ENCODE results near the gene NRCAM.
"Not testable (repeated sequence)": the region's sequence is repeated elsewhere in the genome, so short reads cannot be mapped to it uniquely, and the experiment has no call there.

Gene NRCAM

GRCh38 chr7:108404509-108405420, 51.5 kb downstream of the NRCAM start:
- in situ Hi-C loops (cut with MboI; ENCODE audit: low sequenced_read_pairs): no loop called here

DNA sequence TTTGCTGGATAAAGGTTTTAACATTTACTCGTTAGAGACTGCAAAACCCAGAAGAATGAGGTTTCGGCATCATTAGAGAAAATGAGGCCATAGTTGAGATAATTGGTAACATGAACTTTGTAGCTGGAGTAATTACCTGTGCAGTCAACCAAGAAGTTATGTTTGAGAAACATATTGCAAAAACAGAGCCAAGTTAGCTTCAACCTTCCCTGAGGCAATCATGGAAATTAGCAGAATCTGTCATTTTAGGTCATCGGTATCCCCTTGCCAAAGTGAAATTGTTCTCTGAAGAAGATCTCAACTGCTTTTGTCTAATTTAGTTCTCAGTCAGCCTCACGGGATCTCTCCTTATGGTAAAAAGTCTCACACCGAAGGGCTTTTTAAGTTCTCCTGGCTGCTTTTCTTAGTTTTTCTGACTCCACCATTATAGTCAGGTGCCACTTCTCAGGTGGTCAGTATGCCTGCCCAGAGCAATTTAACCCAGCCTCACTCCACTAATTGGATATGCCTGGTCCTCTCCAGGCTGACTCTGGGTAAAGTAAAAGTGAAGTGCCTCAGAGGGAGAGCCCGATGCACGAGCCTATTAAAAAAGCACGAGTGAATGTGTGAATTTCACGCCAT, 52.5 kb downstream of the NRCAM start:
- in situ Hi-C loops (cut with MboI; ENCODE audit: low sequenced_read_pairs): no loop called here

DNA sequence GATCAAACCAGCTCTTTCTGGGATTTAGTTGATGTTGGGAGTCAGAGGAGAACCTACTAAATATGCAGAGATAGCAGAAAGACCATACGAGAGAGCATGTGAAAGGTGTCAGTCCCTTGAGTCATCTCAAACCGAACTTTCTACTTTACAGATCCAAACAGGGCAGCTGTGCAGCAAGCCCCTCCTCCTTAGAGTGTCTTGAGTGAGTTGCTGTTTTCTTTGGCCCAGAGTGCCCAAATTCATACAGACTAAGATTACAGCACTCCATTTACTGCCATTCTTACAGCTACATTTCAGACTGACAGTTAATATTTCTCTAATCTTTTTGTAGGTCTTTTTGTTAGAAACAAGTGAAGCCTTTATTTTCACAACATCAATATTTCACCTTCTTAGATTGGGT, 53.4 kb downstream of the NRCAM start:
- in situ Hi-C loops (cut with MboI; ENCODE audit: low sequenced_read_pairs): no loop called here

- in situ Hi-C loops (cut with MboI; ENCODE audit: low sequenced_read_pairs): no loop called here
Observed at GRCh38 chr7:108396080-108396479, 60.2 kb downstream of the NRCAM start.

- in situ Hi-C loops (cut with MboI; ENCODE audit: low sequenced_read_pairs): no loop called here
Observed at GRCh38 chr7:108395426-108395825, 60.8 kb downstream of the NRCAM start.

DNA sequence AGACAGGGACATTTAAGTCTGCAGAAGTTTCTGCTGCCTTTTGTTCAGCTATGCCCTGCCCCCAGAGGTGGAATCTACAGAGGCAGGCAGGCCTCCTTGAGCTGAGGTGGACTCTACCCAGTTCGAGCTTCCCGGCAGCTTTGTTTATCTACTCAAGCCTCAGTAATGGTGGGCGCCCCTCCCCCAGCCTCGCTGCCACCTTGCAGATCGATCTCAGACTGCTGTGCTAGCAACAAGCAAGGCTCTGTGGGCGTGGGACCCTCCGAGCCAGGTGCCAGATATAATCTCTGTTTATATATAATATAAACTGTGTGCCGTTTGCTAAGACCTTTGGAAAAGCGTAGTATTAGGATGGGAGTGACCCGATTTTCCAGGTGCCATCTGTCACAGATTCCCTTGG, 63.1 kb downstream of the NRCAM start:
- in situ Hi-C loops (cut with MboI; ENCODE audit: low sequenced_read_pairs): not testable (repeated sequence)

GRCh38 chr7:108387686-108388085, 68.5 kb downstream of the NRCAM start:
- in situ Hi-C loops (cut with MboI; ENCODE audit: low sequenced_read_pairs): not testable (repeated sequence)

- in situ Hi-C loops (cut with MboI; ENCODE audit: low sequenced_read_pairs): no loop called here
Observed at GRCh38 chr7:108385834-108386422, 70.3 kb downstream of the NRCAM start.

GRCh38 chr7:108384716-108385483, 71.3 kb downstream of the NRCAM start:
- in situ Hi-C loops (cut with MboI; ENCODE audit: low sequenced_read_pairs): no loop called here

- in situ Hi-C loops (cut with MboI; ENCODE audit: low sequenced_read_pairs): no loop called here
Observed at GRCh38 chr7:108382932-108383331, 73.3 kb downstream of the NRCAM start.

DNA sequence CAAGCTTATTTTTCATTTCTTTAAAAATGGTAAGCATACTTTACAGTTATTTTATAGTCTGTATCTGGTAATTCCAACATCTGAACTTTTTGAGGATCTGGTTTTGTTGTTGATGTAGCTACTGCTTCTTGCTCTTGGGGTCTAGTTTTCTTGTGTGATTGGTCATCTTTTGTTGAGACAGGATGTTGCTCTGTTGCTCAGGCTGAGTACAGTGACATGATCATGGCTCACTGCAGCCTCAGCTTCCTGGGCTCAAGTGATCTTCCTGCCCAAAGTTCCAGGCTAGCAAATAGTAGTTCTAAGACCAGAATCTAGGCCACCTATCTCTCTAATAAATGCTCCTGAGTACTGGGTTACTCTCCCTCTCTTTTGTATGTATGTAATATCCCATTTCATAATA, 75.7 kb downstream of the NRCAM start:
- in situ Hi-C loops (cut with MboI; ENCODE audit: low sequenced_read_pairs): no loop called here

- in situ Hi-C loops (cut with MboI; ENCODE audit: low sequenced_read_pairs): no loop called here
Observed at GRCh38 chr7:108376206-108376605, 80.0 kb downstream of the NRCAM start.

DNA sequence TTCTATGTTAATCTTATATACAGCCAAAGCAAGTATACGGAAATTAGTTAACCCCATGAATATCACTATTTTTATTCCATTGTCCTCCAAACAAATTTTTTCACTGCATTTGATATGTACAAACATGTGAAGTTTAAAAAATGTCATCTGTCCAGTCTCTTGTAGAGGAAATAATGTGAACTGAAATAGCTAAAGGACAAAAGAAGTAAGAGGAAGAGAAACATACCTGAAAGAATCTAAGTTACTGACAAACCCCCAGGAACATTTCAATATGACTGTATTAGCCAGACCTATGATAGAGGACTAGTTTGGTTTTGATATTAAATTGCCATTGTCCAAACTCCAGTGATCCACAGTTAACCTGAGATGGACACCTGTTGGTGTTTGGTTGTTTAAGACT, 80.6 kb downstream of the NRCAM start:
- in situ Hi-C loops (cut with MboI; ENCODE audit: low sequenced_read_pairs): no loop called here

GRCh38 chr7:108374899-108375298, 81.3 kb downstream of the NRCAM start:
- in situ Hi-C loops (cut with MboI; ENCODE audit: low sequenced_read_pairs): no loop called here

DNA sequence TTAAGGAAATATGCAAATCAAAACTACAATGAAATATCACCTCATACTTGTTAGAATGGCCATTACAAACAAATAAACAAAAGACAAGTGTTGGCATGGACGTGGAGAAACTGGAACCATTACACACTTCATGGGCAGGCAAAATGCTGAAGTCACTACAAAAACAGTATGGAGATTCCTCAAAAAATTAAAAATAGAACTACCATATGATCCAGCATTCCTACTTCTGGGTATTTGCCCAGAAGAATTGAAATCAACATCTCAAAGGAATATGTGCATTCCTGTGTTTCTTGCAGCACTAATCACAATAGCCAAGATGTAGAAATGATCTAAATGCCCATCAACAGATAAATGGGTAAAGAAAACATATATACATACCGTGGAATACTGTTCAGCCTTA, 83.6 kb downstream of the NRCAM start:
- in situ Hi-C loops (cut with MboI; ENCODE audit: low sequenced_read_pairs): no loop called here

GRCh38 chr7:108370616-108371015, 85.6 kb downstream of the NRCAM start:
- in situ Hi-C loops (cut with MboI; ENCODE audit: low sequenced_read_pairs): no loop called here

DNA sequence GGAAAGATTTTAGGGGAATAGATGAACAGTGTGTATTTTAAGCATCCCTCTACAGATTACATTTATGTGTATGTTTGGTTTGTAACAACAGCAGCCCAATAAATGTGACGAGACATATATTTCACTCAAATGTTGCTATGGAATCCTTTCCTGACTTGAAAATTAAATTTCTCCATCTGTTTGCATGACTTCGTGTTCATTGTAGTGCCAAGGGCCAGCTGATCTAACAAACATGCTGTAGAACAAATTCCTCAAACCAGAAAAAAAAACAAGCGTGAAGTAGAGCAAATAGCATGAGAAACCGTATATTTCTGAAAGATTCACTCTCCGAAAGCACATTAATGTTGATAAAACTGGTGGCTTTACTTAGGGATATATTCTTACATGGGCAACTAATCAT, 87.8 kb downstream of the NRCAM start:
- in situ Hi-C loops (cut with MboI; ENCODE audit: low sequenced_read_pairs): no loop called here

GRCh38 chr7:108367946-108368345, 88.3 kb downstream of the NRCAM start:
- in situ Hi-C loops (cut with MboI; ENCODE audit: low sequenced_read_pairs): no loop called here

DNA sequence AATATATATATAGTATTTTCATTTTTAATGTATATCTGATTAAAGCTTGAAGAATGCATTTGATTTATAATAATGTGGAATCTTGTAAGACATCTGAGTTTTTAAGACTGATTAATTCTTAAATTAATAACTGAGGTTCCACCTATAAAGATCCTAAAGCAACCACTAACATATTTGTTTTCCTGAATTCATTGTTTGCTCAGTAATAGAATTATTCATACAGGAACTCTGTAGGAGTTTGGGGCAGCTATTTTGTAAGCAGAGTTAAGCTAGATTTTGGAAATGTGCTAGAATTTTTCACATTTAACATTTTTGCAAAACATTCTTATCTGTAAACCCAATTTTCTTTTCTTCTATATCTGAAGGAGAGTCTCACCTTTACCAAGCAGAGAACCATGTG, 88.9 kb downstream of the NRCAM start:
- in situ Hi-C loops (cut with MboI; ENCODE audit: low sequenced_read_pairs): no loop called here

DNA sequence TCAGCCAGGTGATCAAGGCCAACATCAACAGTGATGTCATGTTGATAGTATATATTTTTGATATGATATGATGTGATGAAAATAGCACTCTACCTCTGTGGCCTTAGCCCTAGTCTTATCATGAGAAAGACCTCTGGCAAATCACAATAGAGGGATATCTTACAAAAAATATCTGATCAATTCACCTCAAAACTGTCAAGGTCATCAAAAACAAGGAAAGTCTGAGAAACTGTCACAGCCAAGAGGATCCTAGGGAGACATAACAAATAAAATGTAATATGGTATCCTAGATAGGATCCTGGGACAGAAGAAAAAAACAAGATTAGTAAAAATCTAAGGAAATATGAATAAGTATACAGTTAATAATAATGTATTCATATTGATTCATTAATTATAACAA, 92.6 kb downstream of the NRCAM start:
- in situ Hi-C loops (cut with MboI; ENCODE audit: low sequenced_read_pairs): no loop called here

- in situ Hi-C loops (cut with MboI; ENCODE audit: low sequenced_read_pairs): no loop called here
Observed at GRCh38 chr7:108360058-108360800, 96.0 kb downstream of the NRCAM start.

Data from HL-60/S4 treated with phorbol 12-myristate 13-acetate at 8.2 ng/mL for 4 days and 3 days (cell line).